Testis (tissue), 3 donors: ENCODE data around the gene TICRR. TPM values are rescaled to one million over a fixed set of nuclear protein-coding genes. Genes with fewer than 3 reads are reported as not detected.

Experiments used
- DNase-seq: peaks from one replicate; pipeline ENCODE4 v3.0.0-alpha.2; 2019
- H3K27ac ChIP-seq, 2 donors: fragments of 200-600 bp; sonication (generic); one replicate each; pipeline ENCODE4 v1.5.1; 2019
- H3K27me3 ChIP-seq: fragments of 200-600 bp; sonication (generic); one replicate; pipeline ENCODE4 v1.5.1; 2019
- H3K36me3 ChIP-seq: fragments of 200-600 bp; sonication (generic); one replicate; pipeline ENCODE4 v1.5.1; 2017; ENCODE audit warnings: low read depth; ENCODE audit errors: missing control alignments
- H3K4me1 ChIP-seq: fragments of 200-600 bp; sonication (generic); one replicate; pipeline ENCODE4 v1.5.1; 2019
- H3K4me3 ChIP-seq, 2 donors: fragments of 200-600 bp; sonication (generic); one replicate each; pipeline ENCODE4 v1.5.1; 2017 to 2019
- H3K9me3 ChIP-seq: fragments of 200-600 bp; sonication (generic); one replicate; pipeline ENCODE4 v1.5.1; 2017
- POLR2A ChIP-seq: fragments of 450-650 bp; IDR thresholded peaks from one replicate; pipeline ENCODE4 v1.6.1; 2017; ENCODE audit warnings: antibody characterized with exemption, mild to moderate bottlenecking, moderate library complexity
- WGBS, 2 donors: methylation state at CpG; one replicate each; pipeline ENCODE4 v1.1.5; 2018; 5-methylcytosine and 5-hydroxymethylcytosine counted together
- intact Hi-C: fragments of 100-400 bp; cut with DNase I; formaldehyde crosslinking; loops from one replicate; pipeline ENCODE4 v1.15.1; 2023; ENCODE audit warnings: low total_unique reads
- polyA plus RNA-seq: library from polyadenylated mRNA; stranded (reverse); fragments of 350-450 nt; fragmentation: Illumina TruSeq; extraction: RNeasy Lipid Tissue Mini Kit (QIAGEN cat#74804); gene quantifications from one replicate; pipeline ENCODE4 v1.2.3, GENCODE V29; 2014; ENCODE audit warnings: low read depth, low replicate concordance; ENCODE audit not compliant: insufficient read depth
- total RNA-seq, 2 donors: library from RNA; depleted of rRNA; stranded (reverse); fragments of >200 nt; gene quantifications; one replicate each; pipeline ENCODE4 v1.2.3, GENCODE V29; 2016
- TF ChIP-seq, protein P1 (sequence below), 3 experiments: fragments of 450-650 bp in 2 of 3; fragments of 200-600 bp in 1 of 3; sonication (generic) in 1 of 3; IDR thresholded peaks; one replicate each; pipeline ENCODE4 v1.5.1; 2016 to 2019; ENCODE audit warnings: antibody characterized with exemption in 3 of 3, mild to moderate bottlenecking in 2 of 3, moderate library complexity in 1 of 3

Gene TICRR
- total and polyA plus RNA-seq, 3 donors from 2014 or later = 3.0 to 8.4 (median 7.7) TPM

DNA sequence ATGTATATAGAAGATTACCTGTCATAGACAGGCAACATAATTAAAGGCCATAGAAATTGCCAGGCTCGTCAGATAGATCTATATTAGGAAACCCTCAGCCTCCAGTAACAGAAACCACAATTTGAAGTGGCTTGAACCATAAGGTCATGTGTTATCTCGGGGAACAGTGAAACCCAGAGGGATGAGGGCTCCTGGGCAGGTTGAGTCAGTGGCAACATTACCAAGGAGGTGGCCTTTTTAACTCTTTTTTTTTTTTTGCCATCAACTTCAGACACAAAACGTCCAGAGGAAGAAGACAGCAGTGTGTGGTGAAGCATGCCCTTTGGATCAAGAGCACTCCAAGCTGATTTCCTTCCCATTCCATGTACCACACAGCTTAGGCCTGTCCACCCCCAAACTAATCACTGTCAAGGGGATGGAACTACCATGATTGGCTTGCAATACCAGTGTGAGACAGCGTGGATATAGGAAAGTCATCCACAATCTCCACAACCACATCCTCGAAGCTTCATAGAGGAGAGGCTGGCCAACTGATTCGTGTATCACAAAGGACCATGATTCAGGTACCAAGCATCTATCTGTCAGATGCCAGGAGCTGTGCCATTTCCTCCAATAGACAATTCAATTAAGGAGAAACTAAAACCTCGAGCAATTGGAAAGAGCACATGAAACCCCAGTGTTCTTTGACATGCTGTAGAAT is 81.0 kb downstream of the TICRR start:
- no peak for DNase-seq

DNA sequence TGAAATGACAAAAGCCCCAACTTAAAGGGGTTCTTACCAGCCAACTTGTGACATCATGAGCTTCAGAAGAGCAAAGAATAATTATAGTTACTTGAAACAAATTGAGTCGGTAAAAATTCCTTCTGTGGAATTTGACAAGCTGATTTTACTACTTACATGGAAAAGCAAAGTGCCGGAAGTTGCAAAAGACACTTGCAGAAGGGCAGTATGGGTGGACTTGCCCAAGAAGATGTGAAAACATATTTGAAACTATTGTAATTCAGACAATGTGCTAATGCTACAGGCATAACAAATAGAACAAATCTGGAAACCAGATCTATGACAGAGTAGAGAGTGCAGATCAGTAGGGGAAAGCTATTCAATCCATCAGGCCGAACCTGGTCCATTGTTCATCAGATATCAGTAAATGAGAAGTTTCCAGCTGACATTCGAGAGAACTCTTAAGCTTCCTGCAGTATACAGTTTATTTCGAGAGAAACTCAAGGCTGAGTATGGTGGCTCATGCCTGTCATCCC is 82.5 kb downstream of the TICRR start:
- WGBS, 2 donors = 87 to 88% methylated on average over 5 of the region's 5 CpGs
- H3K4me1 ChIP-seq = peaks cover 6% of the 10 kb centered on the region
- no peaks in the 10 kb centered on the region for H3K27me3 ChIP-seq
- TF ChIP-seq POLR2A = no peak
- TF ChIP-seq, protein P1, sequence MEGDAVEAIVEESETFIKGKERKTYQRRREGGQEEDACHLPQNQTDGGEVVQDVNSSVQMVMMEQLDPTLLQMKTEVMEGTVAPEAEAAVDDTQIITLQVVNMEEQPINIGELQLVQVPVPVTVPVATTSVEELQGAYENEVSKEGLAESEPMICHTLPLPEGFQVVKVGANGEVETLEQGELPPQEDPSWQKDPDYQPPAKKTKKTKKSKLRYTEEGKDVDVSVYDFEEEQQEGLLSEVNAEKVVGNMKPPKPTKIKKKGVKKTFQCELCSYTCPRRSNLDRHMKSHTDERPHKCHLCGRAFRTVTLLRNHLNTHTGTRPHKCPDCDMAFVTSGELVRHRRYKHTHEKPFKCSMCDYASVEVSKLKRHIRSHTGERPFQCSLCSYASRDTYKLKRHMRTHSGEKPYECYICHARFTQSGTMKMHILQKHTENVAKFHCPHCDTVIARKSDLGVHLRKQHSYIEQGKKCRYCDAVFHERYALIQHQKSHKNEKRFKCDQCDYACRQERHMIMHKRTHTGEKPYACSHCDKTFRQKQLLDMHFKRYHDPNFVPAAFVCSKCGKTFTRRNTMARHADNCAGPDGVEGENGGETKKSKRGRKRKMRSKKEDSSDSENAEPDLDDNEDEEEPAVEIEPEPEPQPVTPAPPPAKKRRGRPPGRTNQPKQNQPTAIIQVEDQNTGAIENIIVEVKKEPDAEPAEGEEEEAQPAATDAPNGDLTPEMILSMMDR (IDR thresholded peaks at IDR 0.05) = no peak
- DNase-seq = peak; percentile 1
- no peaks in the 10 kb centered on the region for H3K36me3 ChIP-seq
- no peaks in the 10 kb centered on the region for H3K9me3 ChIP-seq
- H3K4me3 ChIP-seq = no peak overlapping the region
- intact Hi-C loops = no loop called here
- H3K27ac ChIP-seq = no peak overlapping the region

More for the DNA sequence above, 81.0 kb downstream of the TICRR start:
- H3K36me3 ChIP-seq = no peaks in the 10 kb centered on the region
- no peaks in the 10 kb centered on the region for H3K27me3 ChIP-seq
- no peak overlapping the region for H3K4me3 ChIP-seq
- H3K4me1 ChIP-seq = peaks cover 5% of the 10 kb centered on the region
- no peak overlapping the region for H3K27ac ChIP-seq
- WGBS, 2 donors = 61 to 76% methylated on average over 6 to 7 of the region's 7 CpGs
- no peaks in the 10 kb centered on the region for H3K9me3 ChIP-seq
- TF ChIP-seq, protein P1 (IDR thresholded peaks at IDR 0.05) = no peak
- no peak for TF ChIP-seq POLR2A
- intact Hi-C loops = no loop called here

DNA sequence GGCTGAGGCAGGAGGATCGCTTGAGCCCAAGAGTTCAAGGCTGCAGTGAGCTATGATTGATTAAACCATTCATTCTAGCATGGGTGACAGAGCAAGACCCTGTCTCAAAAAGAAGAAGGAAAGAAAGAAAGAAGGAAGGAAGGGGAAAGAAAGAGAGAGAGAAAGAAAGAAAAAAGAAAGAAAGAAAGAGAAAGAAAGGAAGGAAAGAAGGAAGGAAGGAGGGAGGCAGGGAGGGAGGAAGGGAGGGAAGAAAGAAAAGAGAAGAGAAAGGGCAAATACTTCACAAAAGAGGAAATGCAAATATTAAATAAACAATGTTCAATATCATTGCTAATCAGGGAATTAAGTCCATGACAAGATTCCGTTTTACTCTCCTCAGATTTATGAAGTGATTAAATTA is 84.0 kb downstream of the TICRR start:
- DNase-seq = no peak
- Histone ChIP-seq H3K9me3 (no peaks in the 10 kb centered on the region), H3K27ac (no peak overlapping the region), H3K27me3 (no peaks in the 10 kb centered on the region), H3K4me1 (peaks cover 10% of the 10 kb centered on the region), H3K4me3 (no peak overlapping the region), H3K36me3 (no peaks in the 10 kb centered on the region)
- TF ChIP-seq, protein P1 (IDR thresholded peaks at IDR 0.05) = no peak
- no peak for TF ChIP-seq POLR2A
- intact Hi-C loops = no loop called here
- WGBS, 2 donors = 85 to 92% methylated on average over 2 of the region's 2 CpGs

DNA sequence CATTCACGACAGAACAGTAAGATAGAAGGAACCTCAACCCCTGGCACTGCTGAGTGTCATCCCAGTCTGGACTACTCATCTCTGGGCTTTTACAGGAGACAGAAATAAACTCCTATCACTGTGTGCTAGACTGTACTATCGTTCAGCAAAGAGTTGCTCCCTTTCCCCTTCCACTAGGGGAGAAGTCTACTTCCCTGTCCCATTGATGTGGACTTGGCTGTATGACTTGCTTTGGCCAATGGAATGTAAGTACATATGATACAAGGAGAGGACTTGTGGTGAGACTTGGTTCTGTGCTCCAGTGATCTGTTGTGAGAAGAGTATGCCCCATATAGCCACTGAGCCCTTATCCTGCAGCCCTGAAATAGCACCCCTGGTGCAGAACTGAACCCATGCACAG is 85.3 kb downstream of the TICRR start:
- intact Hi-C loops = no loop called here
- Histone ChIP-seq H3K36me3 (no peaks in the 10 kb centered on the region), H3K27me3 (no peaks in the 10 kb centered on the region), H3K4me1 (peaks cover 10% of the 10 kb centered on the region), H3K4me3 (no peak overlapping the region), H3K9me3 (no peaks in the 10 kb centered on the region), H3K27ac (no peak overlapping the region)
- 77 to 80% methylated on average over 1 to 2 of the region's 2 CpGs for WGBS, 2 donors
- TF ChIP-seq, protein P1 (IDR thresholded peaks at IDR 0.05) = no peak
- DNase-seq = no peak
